Activated CD8-positive, alpha-beta T cell treated with anti-CD3 and anti-CD28 coated beads for 36 hours (primary cell): ENCODE data around the gene CDH23. TPM values are rescaled to one million over a fixed set of nuclear protein-coding genes. Genes with fewer than 3 reads are reported as not detected.

Experiments
- ATAC-seq: fragments of 200-7000 bp; cut with Tn5 transposase; one replicate; pipeline ENCODE4 v1.10.0; 2021; ENCODE audit warnings: mild to moderate bottlenecking, moderate library complexity
- CTCF ChIA-PET: fragments of 350-600 bp; sonication (Branson Sonifier 250); formaldehyde crosslinking; loops from one replicate; lab custom pipeline; 2021; ENCODE audit warnings: antibody characterized with exemption; lab: Charles Lee
- POLR2A ChIA-PET: fragments of 350-600 bp; sonication (Branson Sonifier 250); formaldehyde crosslinking; loops from one replicate; lab custom pipeline; 2021; ENCODE audit warnings: antibody characterized with exemption; lab: Charles Lee
- DNase-seq: peaks from one replicate; pipeline ENCODE4 v3.0.0-alpha.2; 2020
- H3K27ac Mint-ChIP-seq: one replicate; pipeline ENCODE4 v1.8.0; 2021; ENCODE audit warnings: mild to moderate bottlenecking, mixed read lengths
- H3K27me3 Mint-ChIP-seq: one replicate; pipeline ENCODE4 v1.8.0; 2021; ENCODE audit warnings: mixed read lengths
- H3K36me3 Mint-ChIP-seq: one replicate; pipeline ENCODE4 v1.8.0; 2021; ENCODE audit warnings: low read depth, mixed read lengths
- H3K4me1 Mint-ChIP-seq: one replicate; pipeline ENCODE4 v1.8.0; 2021; ENCODE audit warnings: low read depth, mixed read lengths
- H3K4me3 Mint-ChIP-seq: one replicate; pipeline ENCODE4 v1.8.0; 2021; ENCODE audit warnings: mild to moderate bottlenecking, moderate library complexity, mixed read lengths
- H3K9me3 Mint-ChIP-seq: one replicate; pipeline ENCODE4 v1.8.0; 2021; ENCODE audit warnings: mixed read lengths
- CTCF ChIP-seq: fragments of 200-600 bp; IDR thresholded peaks from one replicate; pipeline ENCODE4 v1.8.0; 2022; ENCODE audit warnings: antibody characterized with exemption, mild to moderate bottlenecking
- intact Hi-C: fragments of 100-400 bp; cut with micrococcal nuclease; formaldehyde crosslinking; loops from one replicate; pipeline ENCODE4 v1.10.0; 2022
- total RNA-seq, 2 experiments: library from RNA; stranded (reverse); gene quantifications; one replicate each; pipeline ENCODE4 v1.2.3, GENCODE V29; 2021

Gene CDH23
- total RNA-seq, 2 experiments from 2014 or later = 2.4 to 2.7 TPM

GRCh38 chr10:71573562-71574518 is 177.1 kb downstream of the CDH23 start:
- Mint-ChIP-seq H3K27me3 (no peaks in the 10 kb centered on the region), H3K4me3 (no peak overlapping the region), H3K27ac (no peak overlapping the region), H3K9me3 (no peaks in the 10 kb centered on the region), H3K36me3 (no peaks in the 10 kb centered on the region), H3K4me1 (no peaks in the 10 kb centered on the region)
- ChIA-PET POLR2A (no interaction called here), CTCF (interaction anchor here (1.1 to 3.8 kb wide), 3 partner anchors 15 to 189 kb away, joined by 3 to 11 read pairs (median 5); no protein-coding TSS in a partner anchor)
- DNase-seq = no peak
- no peak for TF ChIP-seq CTCF
- intact Hi-C loops = loop anchor here (5.0 kb wide), 1 partner anchor 262 kb away; no protein-coding TSS in a partner anchor
- no peak for ATAC-seq

DNA sequence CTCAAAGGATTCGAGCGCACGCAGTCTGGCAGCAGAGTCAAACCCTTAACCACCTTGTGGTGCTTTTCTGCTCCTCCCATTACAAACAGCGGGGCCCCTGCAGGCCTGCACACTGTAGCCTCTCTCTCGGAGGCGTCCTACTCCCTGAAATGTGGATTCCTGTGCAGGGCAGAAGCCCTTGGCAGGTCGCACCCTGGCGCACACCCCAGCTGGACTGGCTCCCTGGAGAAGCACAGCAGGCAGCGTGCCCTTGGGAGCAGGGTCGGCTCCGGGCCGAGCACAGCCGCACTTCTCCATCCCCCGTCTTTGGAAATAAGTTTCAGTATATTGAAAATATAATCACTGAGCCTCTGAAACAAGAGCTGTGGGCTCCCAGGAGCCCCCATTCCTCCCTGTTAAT is 178.7 kb downstream of the CDH23 start:
- ATAC-seq (no peak), DNase-seq (no peak)
- CTCF ChIA-PET = interaction anchor here (0.7 kb wide), 1 partner anchor 34 kb away, joined by 3 read pairs; no protein-coding TSS in a partner anchor
- no peaks in the 10 kb centered on the region for H3K36me3 Mint-ChIP-seq
- intact Hi-C loops = no loop called here
- H3K4me3 Mint-ChIP-seq = no peak overlapping the region
- no peaks in the 10 kb centered on the region for H3K27me3 Mint-ChIP-seq
- no peak for TF ChIP-seq CTCF
- H3K9me3 Mint-ChIP-seq = no peaks in the 10 kb centered on the region
- POLR2A ChIA-PET = no interaction called here
- no peak overlapping the region for H3K27ac Mint-ChIP-seq
- H3K4me1 Mint-ChIP-seq = no peaks in the 10 kb centered on the region

DNA sequence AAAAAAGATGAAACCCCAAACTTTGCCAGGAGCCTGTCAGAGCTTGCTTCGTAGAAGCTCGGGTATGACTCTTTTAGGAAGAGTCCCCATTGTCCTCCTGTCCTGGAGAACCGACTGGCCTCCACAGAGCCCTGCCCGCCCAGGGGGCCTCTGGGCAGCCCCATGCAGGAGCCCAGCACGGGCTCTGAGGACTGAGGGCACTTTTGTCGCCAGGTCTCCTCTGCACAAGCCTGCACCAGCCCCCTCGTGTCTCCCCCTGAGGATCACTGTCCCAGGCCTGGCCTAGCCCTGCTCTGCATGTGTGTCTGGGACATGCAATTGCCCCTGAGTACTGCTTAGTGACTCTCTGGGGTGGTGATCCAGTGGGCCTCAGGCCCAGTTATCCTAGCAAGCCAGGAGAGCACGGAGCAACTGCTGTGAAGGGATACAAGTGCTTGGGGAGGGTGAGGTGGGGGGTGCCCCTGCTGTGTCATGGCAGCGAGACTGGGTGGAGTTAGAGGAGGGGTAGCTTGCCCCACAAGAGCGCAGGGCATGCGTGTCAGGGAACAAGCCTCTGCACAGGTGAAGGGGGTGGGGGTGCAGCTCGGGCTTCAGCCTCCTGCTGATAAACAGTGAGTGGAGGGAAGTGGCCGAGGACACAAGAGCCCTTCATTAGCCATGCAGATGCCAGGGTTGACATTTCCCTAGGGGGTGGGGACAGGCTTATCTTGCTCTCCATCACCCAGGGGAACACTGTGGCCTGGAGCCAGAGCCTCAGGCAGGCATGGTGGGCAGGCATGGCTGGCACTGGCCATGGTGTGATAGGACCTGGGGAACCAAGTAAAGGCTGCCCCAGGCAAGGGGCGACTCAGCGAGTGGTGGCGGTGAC is 179.4 kb downstream of the CDH23 start:
- no peak overlapping the region for H3K27ac Mint-ChIP-seq
- intact Hi-C loops = no loop called here
- TF ChIP-seq CTCF = no peak

DNA sequence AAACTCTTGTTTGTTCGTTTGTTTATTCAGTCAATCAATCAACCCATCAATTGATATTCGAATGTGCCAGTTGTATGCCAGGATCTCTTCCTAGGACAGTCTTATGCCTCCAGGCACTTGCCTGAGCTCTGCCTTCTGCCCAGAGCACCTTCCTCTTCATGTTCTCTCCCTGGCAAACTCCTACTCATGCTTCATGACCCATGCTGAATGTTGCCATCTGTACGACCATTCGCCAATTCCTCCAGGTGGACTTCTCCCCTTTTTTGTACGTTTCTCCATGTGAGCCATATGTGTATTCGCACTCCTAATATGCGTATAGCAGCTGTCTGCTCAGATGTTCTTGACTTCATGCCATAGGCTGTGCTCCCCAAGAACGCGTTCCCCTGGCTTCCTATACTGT is 180.1 kb downstream of the CDH23 start:
- intact Hi-C loops = no loop called here
- ATAC-seq (no peak), DNase-seq (no peak)
- POLR2A ChIA-PET = no interaction called here
- TF ChIP-seq CTCF = no peak
- CTCF ChIA-PET = interaction anchor here (3.8 kb wide), 1 partner anchor 7 kb away, joined by 16 read pairs; no protein-coding TSS in a partner anchor
- Mint-ChIP-seq H3K9me3 (no peaks in the 10 kb centered on the region), H3K4me3 (no peak overlapping the region), H3K4me1 (no peaks in the 10 kb centered on the region), H3K27me3 (no peaks in the 10 kb centered on the region), H3K36me3 (no peaks in the 10 kb centered on the region), H3K27ac (no peak overlapping the region)

More for the DNA sequence above, 179.4 kb downstream of the CDH23 start:
- CTCF ChIA-PET = interaction anchor here (0.7 kb wide), 1 partner anchor 33 kb away, joined by 3 read pairs; no protein-coding TSS in a partner anchor
- POLR2A ChIA-PET = no interaction called here
- Mint-ChIP-seq H3K9me3 (no peaks in the 10 kb centered on the region), H3K4me3 (no peak overlapping the region), H3K36me3 (no peaks in the 10 kb centered on the region), H3K27me3 (no peaks in the 10 kb centered on the region), H3K4me1 (no peaks in the 10 kb centered on the region)
- ATAC-seq (no peak), DNase-seq (no peak)
